Stimulated activated CD4-positive, alpha-beta T cell treated with anti-CD3 and anti-CD28 coated beads, Interleukin-4, amount 100 ng/mL, for 1 hour (primary cell): Measurements from ENCODE around the gene FCN1.

ENCODE experiments used
- DNase-seq: peaks from one replicate; pipeline ENCODE4 v3.0.0-alpha.2; 2020

FCN1 gene

GRCh38 chr9:134950386-134951210 lies 32.9 kb upstream of the FCN1 start:
- no peak for DNase-seq

- DNase-seq = no peak
Observed at GRCh38 chr9:134949681-134950385, 32.1 kb upstream of the FCN1 start.

- no peak for DNase-seq
Observed at GRCh38 chr9:134948149-134948548, 30.4 kb upstream of the FCN1 start.

- DNase-seq = no peak
Observed at GRCh38 chr9:134947265-134947955, 29.7 kb upstream of the FCN1 start.

- no peak for DNase-seq
Observed at GRCh38 chr9:134946663-134947062, 29.0 kb upstream of the FCN1 start.

- DNase-seq = no peak
Observed at GRCh38 chr9:134945509-134946275, 28.0 kb upstream of the FCN1 start.

- DNase-seq = no peak
Observed at GRCh38 chr9:134944916-134945315, 27.2 kb upstream of the FCN1 start.

- DNase-seq = no peak
Observed at GRCh38 chr9:134944351-134944802, 26.7 kb upstream of the FCN1 start.

GRCh38 chr9:134943836-134944235 lies 26.1 kb upstream of the FCN1 start:
- no peak for DNase-seq

GRCh38 chr9:134943411-134943810 lies 25.7 kb upstream of the FCN1 start:
- DNase-seq = no peak

GRCh38 chr9:134942788-134943184 lies 25.1 kb upstream of the FCN1 start:
- no peak for DNase-seq

- no peak for DNase-seq
Observed at GRCh38 chr9:134942011-134942787, 24.5 kb upstream of the FCN1 start.

- DNase-seq = no peak
Observed at GRCh38 chr9:134940236-134941208, 22.8 kb upstream of the FCN1 start.

GRCh38 chr9:134939836-134940235 lies 22.1 kb upstream of the FCN1 start:
- no peak for DNase-seq

- no peak for DNase-seq
Observed at GRCh38 chr9:134939080-134939733, 21.5 kb upstream of the FCN1 start.

- DNase-seq = no peak
Observed at GRCh38 chr9:134938346-134939079, 20.8 kb upstream of the FCN1 start.

- DNase-seq = no peak
Observed at GRCh38 chr9:134937566-134938345, 20.0 kb upstream of the FCN1 start.

- DNase-seq = no peak
Observed at GRCh38 chr9:134937164-134937555, 19.4 kb upstream of the FCN1 start.
